ENCODE measurements around the gene PARD3.

DNA sequence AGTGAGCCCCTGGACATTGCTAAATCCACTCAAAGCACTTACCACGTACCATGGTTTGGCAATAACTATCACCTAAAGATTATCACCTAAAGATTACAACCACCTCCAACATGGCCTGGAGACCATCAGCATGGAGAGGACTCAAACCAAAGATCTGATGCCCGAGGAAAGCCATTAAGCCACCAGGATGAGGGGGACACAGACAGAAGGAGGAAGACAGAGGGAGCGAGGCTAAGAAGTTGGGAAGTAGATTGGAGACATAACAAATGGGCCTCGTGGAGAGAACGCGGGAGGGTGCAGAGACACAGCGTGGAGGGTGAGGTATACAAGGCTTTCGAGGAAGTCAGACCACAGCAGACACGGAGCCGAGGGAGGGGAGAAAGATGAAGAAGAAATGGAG is 700.2 kb downstream of the PARD3 start:
- no peak for TF ChIP-seq TAF1 (IDR thresholded peaks at IDR 0.05; ENCODE audit: borderline replicate concordance, insufficient read depth, low read length)
- no peak for TF ChIP-seq SIN3A (IDR thresholded peaks at IDR 0.05; ENCODE audit: borderline replicate concordance, insufficient read depth, low read length)
- TF ChIP-seq POLR2AphosphoS5 (IDR thresholded peaks at IDR 0.05; ENCODE audit: low read depth, low read length) = no peak
- TF ChIP-seq, protein P1, sequence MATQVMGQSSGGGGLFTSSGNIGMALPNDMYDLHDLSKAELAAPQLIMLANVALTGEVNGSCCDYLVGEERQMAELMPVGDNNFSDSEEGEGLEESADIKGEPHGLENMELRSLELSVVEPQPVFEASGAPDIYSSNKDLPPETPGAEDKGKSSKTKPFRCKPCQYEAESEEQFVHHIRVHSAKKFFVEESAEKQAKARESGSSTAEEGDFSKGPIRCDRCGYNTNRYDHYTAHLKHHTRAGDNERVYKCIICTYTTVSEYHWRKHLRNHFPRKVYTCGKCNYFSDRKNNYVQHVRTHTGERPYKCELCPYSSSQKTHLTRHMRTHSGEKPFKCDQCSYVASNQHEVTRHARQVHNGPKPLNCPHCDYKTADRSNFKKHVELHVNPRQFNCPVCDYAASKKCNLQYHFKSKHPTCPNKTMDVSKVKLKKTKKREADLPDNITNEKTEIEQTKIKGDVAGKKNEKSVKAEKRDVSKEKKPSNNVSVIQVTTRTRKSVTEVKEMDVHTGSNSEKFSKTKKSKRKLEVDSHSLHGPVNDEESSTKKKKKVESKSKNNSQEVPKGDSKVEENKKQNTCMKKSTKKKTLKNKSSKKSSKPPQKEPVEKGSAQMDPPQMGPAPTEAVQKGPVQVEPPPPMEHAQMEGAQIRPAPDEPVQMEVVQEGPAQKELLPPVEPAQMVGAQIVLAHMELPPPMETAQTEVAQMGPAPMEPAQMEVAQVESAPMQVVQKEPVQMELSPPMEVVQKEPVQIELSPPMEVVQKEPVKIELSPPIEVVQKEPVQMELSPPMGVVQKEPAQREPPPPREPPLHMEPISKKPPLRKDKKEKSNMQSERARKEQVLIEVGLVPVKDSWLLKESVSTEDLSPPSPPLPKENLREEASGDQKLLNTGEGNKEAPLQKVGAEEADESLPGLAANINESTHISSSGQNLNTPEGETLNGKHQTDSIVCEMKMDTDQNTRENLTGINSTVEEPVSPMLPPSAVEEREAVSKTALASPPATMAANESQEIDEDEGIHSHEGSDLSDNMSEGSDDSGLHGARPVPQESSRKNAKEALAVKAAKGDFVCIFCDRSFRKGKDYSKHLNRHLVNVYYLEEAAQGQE (IDR thresholded peaks at IDR 0.05; ENCODE audit: insufficient read depth in 1 of 2, low read depth in 2 of 2, low read length in 2 of 2) = no peak
- TF ChIP-seq FOXP2 (optimal IDR thresholded peaks at IDR 0.05; ENCODE audit: borderline replicate concordance, extremely low read depth, extremely low read length, insufficient read depth) = no peak
